A549 (cell line): ENCODE measurements around the gene AUTS2.

Experiments
- CTCF ChIP-seq: fragments of >200 bp; sonication (Bioruptor Twin); formaldehyde crosslinking; IDR thresholded peaks from 3 replicates; pipeline ENCODE4 v1.5.1; 2016
- POLR2A ChIP-seq: IDR thresholded peaks from 2 replicates; pipeline ENCODE4 v1.6.1; 2012; ENCODE audit warnings: mild to moderate bottlenecking, low read length
- ZFP36 ChIP-seq: fragments of 450-650 bp; IDR thresholded peaks from 2 replicates; pipeline ENCODE4 v1.6.1; 2014; ENCODE audit warnings: borderline replicate concordance; ENCODE audit not compliant: partially characterized antibody

GRCh38 chr7:70190281-70190680, 592.0 kb downstream of the AUTS2 start:
- no peak for TF ChIP-seq CTCF
- no peak for TF ChIP-seq POLR2A
- TF ChIP-seq ZFP36, result no peak
